ENCODE results near the gene PTPN20.
"Not testable (repeated sequence)": the region's sequence is repeated elsewhere in the genome, so short reads cannot be mapped to it uniquely, and the experiment has no call there.

The PTPN20 gene

GRCh38 chr10:46960742-46961141, 49.5 kb downstream of the PTPN20 start:
- not testable (repeated sequence) for DNase-seq

GRCh38 chr10:46963356-46963755, 52.1 kb downstream of the PTPN20 start:
- DNase-seq, result not testable (repeated sequence)

GRCh38 chr10:46967013-46967412, 55.8 kb downstream of the PTPN20 start:
- DNase-seq, result not testable (repeated sequence)

GRCh38 chr10:46980223-46980622, 69.0 kb downstream of the PTPN20 start:
- DNase-seq, result not testable (repeated sequence)

- not testable (repeated sequence) for DNase-seq
Measured at GRCh38 chr10:46987233-46987924, 76.2 kb downstream of the PTPN20 start.

- no peak for DNase-seq
Measured at GRCh38 chr10:46992803-46993561, 81.8 kb downstream of the PTPN20 start.

- no peak for DNase-seq
Measured at GRCh38 chr10:46995234-46995633, 84.0 kb downstream of the PTPN20 start.

GRCh38 chr10:46998192-46998591, 87.0 kb downstream of the PTPN20 start:
- DNase-seq, result no peak

GRCh38 chr10:46998595-46998994, 87.4 kb downstream of the PTPN20 start:
- no peak for DNase-seq

GRCh38 chr10:46999217-46999616, 88.0 kb downstream of the PTPN20 start:
- no peak for DNase-seq

GRCh38 chr10:47008769-47009168, 97.5 kb downstream of the PTPN20 start:
- no peak for DNase-seq

GRCh38 chr10:47009215-47009838, 98.1 kb downstream of the PTPN20 start:
- no peak for DNase-seq

GRCh38 chr10:47010036-47010435, 98.8 kb downstream of the PTPN20 start:
- no peak for DNase-seq

GRCh38 chr10:47012214-47012613, 101.0 kb downstream of the PTPN20 start:
- DNase-seq, result no peak

GRCh38 chr10:47013507-47014154, 102.4 kb downstream of the PTPN20 start:
- no peak for DNase-seq

- no peak for DNase-seq
Measured at GRCh38 chr10:47015404-47015803, 104.2 kb downstream of the PTPN20 start.

- no peak for DNase-seq
Measured at GRCh38 chr10:47016564-47016963, 105.3 kb downstream of the PTPN20 start.

GRCh38 chr10:47018026-47018735, 107.0 kb downstream of the PTPN20 start:
- DNase-seq, result no peak

- DNase-seq, result no peak
Measured at GRCh38 chr10:47019155-47020145, 108.2 kb downstream of the PTPN20 start.

- no peak for DNase-seq
Measured at GRCh38 chr10:47020471-47020870, 109.2 kb downstream of the PTPN20 start.

- DNase-seq, result no peak
Measured at GRCh38 chr10:47021850-47022249, 110.6 kb downstream of the PTPN20 start.

Data from activated CD4-positive, alpha-beta T cell treated with anti-CD3 and anti-CD28 coated beads for 48 hours (primary cell).